Stimulated activated memory B cell treated with anti-CD40 and anti-IgM and Interleukin-4, amounts not matched to agents 10 μg/mL and 1 μg/mL and 100 μg/mL, for 72 hours (primary cell): Measurements from ENCODE around the gene MAGI3.

Source experiments
- ATAC-seq: fragments of 150-1000 bp; cut with Tn5 transposase; 2 replicates; pipeline ENCODE4 v1.10.0; 2021
- H3K27ac Mint-ChIP-seq: one replicate; pipeline ENCODE4 v1.8.0; 2022; ENCODE audit warnings: mild to moderate bottlenecking, mixed read lengths
- H3K27me3 Mint-ChIP-seq: one replicate; pipeline ENCODE4 v1.8.0; 2022; ENCODE audit warnings: mixed read lengths
- H3K36me3 Mint-ChIP-seq: one replicate; pipeline ENCODE4 v1.8.0; 2022; ENCODE audit warnings: mixed read lengths
- H3K4me1 Mint-ChIP-seq: one replicate; pipeline ENCODE4 v1.8.0; 2022; ENCODE audit warnings: mixed read lengths
- H3K4me3 Mint-ChIP-seq: one replicate; pipeline ENCODE4 v1.8.0; 2022; ENCODE audit warnings: mild to moderate bottlenecking, moderate library complexity, mixed read lengths
- H3K9me3 Mint-ChIP-seq: one replicate; pipeline ENCODE4 v1.8.0; 2022; ENCODE audit warnings: mixed read lengths

The MAGI3 gene

GRCh38 chr1:113654883-113655282 lies 264.6 kb downstream of the MAGI3 start:
- Mint-ChIP-seq H3K4me1 (no peaks in the 10 kb centered on the region), H3K4me3 (no peak overlapping the region), H3K27ac (no peak overlapping the region), H3K36me3 (no peaks in the 10 kb centered on the region), H3K9me3 (no peaks in the 10 kb centered on the region), H3K27me3 (no peaks in the 10 kb centered on the region)
- ATAC-seq, result no peak

- Mint-ChIP-seq H3K4me1 (no peaks in the 10 kb centered on the region), H3K9me3 (no peaks in the 10 kb centered on the region), H3K4me3 (no peak overlapping the region), H3K27me3 (no peaks in the 10 kb centered on the region), H3K27ac (no peak overlapping the region), H3K36me3 (no peaks in the 10 kb centered on the region)
- no peak for ATAC-seq
Measured at GRCh38 chr1:113657126-113657525, 266.8 kb downstream of the MAGI3 start.

- ATAC-seq, result no peak
- Mint-ChIP-seq H3K4me1 (no peaks in the 10 kb centered on the region), H3K4me3 (no peak overlapping the region), H3K27me3 (no peaks in the 10 kb centered on the region), H3K9me3 (no peaks in the 10 kb centered on the region), H3K27ac (no peak overlapping the region), H3K36me3 (no peaks in the 10 kb centered on the region)
Measured at GRCh38 chr1:113657556-113658063, 267.3 kb downstream of the MAGI3 start.

- no peak for ATAC-seq
- H3K27me3 Mint-ChIP-seq, result no peaks in the 10 kb centered on the region
- no peaks in the 10 kb centered on the region for H3K36me3 Mint-ChIP-seq
- no peaks in the 10 kb centered on the region for H3K9me3 Mint-ChIP-seq
- no peaks in the 10 kb centered on the region for H3K4me1 Mint-ChIP-seq
- no peak overlapping the region for H3K27ac Mint-ChIP-seq
- H3K4me3 Mint-ChIP-seq, result no peak overlapping the region
Measured at GRCh38 chr1:113659035-113659434, 268.7 kb downstream of the MAGI3 start.

- Mint-ChIP-seq H3K27me3 (no peaks in the 10 kb centered on the region), H3K9me3 (no peaks in the 10 kb centered on the region), H3K4me3 (no peak overlapping the region), H3K4me1 (no peaks in the 10 kb centered on the region), H3K27ac (no peak overlapping the region), H3K36me3 (no peaks in the 10 kb centered on the region)
- ATAC-seq, result no peak
Measured at GRCh38 chr1:113659556-113659955, 269.2 kb downstream of the MAGI3 start.

GRCh38 chr1:113660088-113660487 lies 269.8 kb downstream of the MAGI3 start:
- ATAC-seq, result no peak
- H3K27me3 Mint-ChIP-seq, result no peaks in the 10 kb centered on the region
- no peak overlapping the region for H3K27ac Mint-ChIP-seq

GRCh38 chr1:113662101-113662500 lies 271.8 kb downstream of the MAGI3 start:
- no peak for ATAC-seq
- no peak overlapping the region for H3K4me3 Mint-ChIP-seq

More at GRCh38 chr1:113660088-113660487, 269.8 kb downstream of the MAGI3 start:
- Mint-ChIP-seq H3K4me3 (no peak overlapping the region), H3K36me3 (no peaks in the 10 kb centered on the region), H3K9me3 (no peaks in the 10 kb centered on the region), H3K4me1 (no peaks in the 10 kb centered on the region)

GRCh38 chr1:113663165-113663951 lies 273.0 kb downstream of the MAGI3 start:
- ATAC-seq, result no peak
- Mint-ChIP-seq H3K36me3 (no peaks in the 10 kb centered on the region), H3K4me3 (no peak overlapping the region), H3K9me3 (no peaks in the 10 kb centered on the region), H3K27me3 (no peaks in the 10 kb centered on the region), H3K4me1 (no peaks in the 10 kb centered on the region), H3K27ac (no peak overlapping the region)

More at GRCh38 chr1:113662101-113662500, 271.8 kb downstream of the MAGI3 start:
- no peak overlapping the region for H3K27ac Mint-ChIP-seq
- no peaks in the 10 kb centered on the region for H3K9me3 Mint-ChIP-seq
- H3K36me3 Mint-ChIP-seq, result no peaks in the 10 kb centered on the region
- no peaks in the 10 kb centered on the region for H3K4me1 Mint-ChIP-seq
- H3K27me3 Mint-ChIP-seq, result no peaks in the 10 kb centered on the region

- no peak overlapping the region for H3K27ac Mint-ChIP-seq
- no peaks in the 10 kb centered on the region for H3K9me3 Mint-ChIP-seq
- H3K4me1 Mint-ChIP-seq, result no peaks in the 10 kb centered on the region
- no peaks in the 10 kb centered on the region for H3K27me3 Mint-ChIP-seq
- H3K36me3 Mint-ChIP-seq, result no peaks in the 10 kb centered on the region
- no peak overlapping the region for H3K4me3 Mint-ChIP-seq
- no peak for ATAC-seq
Measured at GRCh38 chr1:113665071-113665470, 274.8 kb downstream of the MAGI3 start.

GRCh38 chr1:113666126-113666525 lies 275.8 kb downstream of the MAGI3 start:
- Mint-ChIP-seq H3K9me3 (no peaks in the 10 kb centered on the region), H3K36me3 (no peaks in the 10 kb centered on the region), H3K4me1 (no peaks in the 10 kb centered on the region), H3K27ac (no peak overlapping the region), H3K27me3 (no peaks in the 10 kb centered on the region), H3K4me3 (no peak overlapping the region)
- no peak for ATAC-seq

- H3K36me3 Mint-ChIP-seq, result peaks cover 4% of the 10 kb centered on the region
- H3K4me1 Mint-ChIP-seq, result no peaks in the 10 kb centered on the region
- no peak overlapping the region for H3K27ac Mint-ChIP-seq
- no peaks in the 10 kb centered on the region for H3K27me3 Mint-ChIP-seq
- H3K9me3 Mint-ChIP-seq, result no peaks in the 10 kb centered on the region
- no peak for ATAC-seq
- H3K4me3 Mint-ChIP-seq, result no peak overlapping the region
Measured at GRCh38 chr1:113669988-113670387, 279.7 kb downstream of the MAGI3 start.

GRCh38 chr1:113670650-113671049 lies 280.3 kb downstream of the MAGI3 start:
- Mint-ChIP-seq H3K36me3 (peaks cover 4% of the 10 kb centered on the region), H3K27ac (no peak overlapping the region), H3K4me1 (no peaks in the 10 kb centered on the region), H3K27me3 (no peaks in the 10 kb centered on the region), H3K9me3 (no peaks in the 10 kb centered on the region), H3K4me3 (no peak overlapping the region)
- no peak for ATAC-seq

- no peak for ATAC-seq
- Mint-ChIP-seq H3K27me3 (no peaks in the 10 kb centered on the region), H3K4me1 (no peaks in the 10 kb centered on the region), H3K27ac (no peak overlapping the region), H3K9me3 (no peaks in the 10 kb centered on the region), H3K36me3 (peaks cover 4% of the 10 kb centered on the region), H3K4me3 (no peak overlapping the region)
Measured at GRCh38 chr1:113672491-113672890, 282.2 kb downstream of the MAGI3 start.

GRCh38 chr1:113674591-113674990 lies 284.3 kb downstream of the MAGI3 start:
- H3K36me3 Mint-ChIP-seq, result peaks cover 4% of the 10 kb centered on the region
- H3K4me3 Mint-ChIP-seq, result no peak overlapping the region
- H3K27ac Mint-ChIP-seq, result no peak overlapping the region
- H3K4me1 Mint-ChIP-seq, result no peaks in the 10 kb centered on the region
- H3K9me3 Mint-ChIP-seq, result no peaks in the 10 kb centered on the region
- no peak for ATAC-seq
- no peaks in the 10 kb centered on the region for H3K27me3 Mint-ChIP-seq

GRCh38 chr1:113675302-113675701 lies 285.0 kb downstream of the MAGI3 start:
- Mint-ChIP-seq H3K4me1 (no peaks in the 10 kb centered on the region), H3K4me3 (no peak overlapping the region), H3K27me3 (no peaks in the 10 kb centered on the region), H3K27ac (no peak overlapping the region), H3K36me3 (peaks cover 4% of the 10 kb centered on the region), H3K9me3 (no peaks in the 10 kb centered on the region)
- ATAC-seq, result no peak

- H3K4me1 Mint-ChIP-seq, result no peaks in the 10 kb centered on the region
- ATAC-seq, result no peak
- H3K27me3 Mint-ChIP-seq, result no peaks in the 10 kb centered on the region
- no peak overlapping the region for H3K27ac Mint-ChIP-seq
- peaks cover 4% of the 10 kb centered on the region for H3K36me3 Mint-ChIP-seq
- no peaks in the 10 kb centered on the region for H3K9me3 Mint-ChIP-seq
- H3K4me3 Mint-ChIP-seq, result no peak overlapping the region
Measured at GRCh38 chr1:113676524-113676923, 286.2 kb downstream of the MAGI3 start.
